GM18508 (cell line): ENCODE results near the gene NAV3.

ENCODE experiments used
- ATAC-seq: cut with Tn5 transposase; IDR thresholded peaks from one replicate; pipeline ENCODE4 v1.9.1; 2021; ENCODE audit warnings: moderate number of reproducible peaks; ENCODE audit not compliant: insufficient read depth, unreplicated experiment

The NAV3 gene

GRCh38 chr12:78035901-78036606 is 205.4 kb downstream of the NAV3 start:
- ATAC-seq = no peak

DNA sequence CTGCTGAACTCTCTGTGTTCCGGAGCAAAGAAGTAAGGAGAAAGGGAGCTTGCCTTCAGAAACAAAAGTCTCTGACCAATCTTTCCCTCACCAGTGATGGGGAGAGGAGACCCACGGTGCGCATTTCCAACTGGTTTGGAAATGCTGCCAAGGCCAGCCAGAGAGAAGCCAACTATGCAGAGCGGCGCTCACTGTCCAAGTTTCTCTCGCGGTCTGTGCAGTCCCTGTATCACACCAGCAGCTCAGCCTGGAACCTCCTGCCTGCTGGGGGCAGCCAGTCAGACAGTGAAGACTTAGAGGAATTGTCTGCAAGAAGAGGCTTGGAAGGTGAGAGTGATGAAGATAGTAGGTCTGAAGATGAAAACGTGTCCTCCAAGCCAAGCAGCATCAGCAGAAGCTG is 206.2 kb downstream of the NAV3 start:
- ATAC-seq = no peak

DNA sequence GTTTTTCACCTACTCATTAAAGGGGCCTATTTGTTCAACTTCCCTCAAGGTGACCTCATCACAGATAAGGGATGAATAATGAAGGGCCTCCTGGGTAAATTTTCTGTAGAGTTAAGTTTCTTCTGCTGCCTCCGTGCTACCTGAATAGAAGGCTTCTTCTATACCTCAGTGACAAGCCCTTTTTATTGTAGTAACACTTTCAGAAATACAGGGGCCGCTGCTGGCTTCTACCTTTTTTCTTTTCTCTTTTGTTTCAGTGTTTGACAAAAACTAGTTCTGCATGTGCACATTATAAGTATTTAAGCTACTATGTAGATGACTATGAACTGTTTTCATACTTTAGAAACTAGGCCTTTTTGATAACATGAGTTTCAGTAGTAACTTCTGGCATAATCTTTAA is 207.0 kb downstream of the NAV3 start:
- ATAC-seq = no peak

GRCh38 chr12:78038541-78038940 is 207.8 kb downstream of the NAV3 start:
- ATAC-seq = no peak

GRCh38 chr12:78038986-78039385 is 208.3 kb downstream of the NAV3 start:
- no peak for ATAC-seq

DNA sequence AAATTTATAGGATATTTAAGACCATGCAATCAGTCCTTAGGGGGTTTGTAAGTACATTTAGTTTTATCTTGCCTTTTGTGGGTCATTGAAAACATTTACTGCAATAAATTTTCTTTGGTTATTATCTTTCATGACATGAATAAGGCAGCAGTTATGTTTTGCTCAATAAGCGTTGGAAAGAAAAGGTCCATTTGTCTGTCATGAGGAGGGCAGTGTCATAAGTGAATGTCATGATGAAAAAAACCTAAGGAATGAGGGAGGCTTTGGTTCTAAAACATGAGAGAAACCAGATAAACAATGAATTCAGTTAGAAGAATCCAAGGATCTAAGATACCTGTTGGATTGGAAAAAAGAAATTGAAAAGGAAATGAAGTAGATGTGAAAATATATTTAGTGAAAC is 209.4 kb downstream of the NAV3 start:
- ATAC-seq = no peak

DNA sequence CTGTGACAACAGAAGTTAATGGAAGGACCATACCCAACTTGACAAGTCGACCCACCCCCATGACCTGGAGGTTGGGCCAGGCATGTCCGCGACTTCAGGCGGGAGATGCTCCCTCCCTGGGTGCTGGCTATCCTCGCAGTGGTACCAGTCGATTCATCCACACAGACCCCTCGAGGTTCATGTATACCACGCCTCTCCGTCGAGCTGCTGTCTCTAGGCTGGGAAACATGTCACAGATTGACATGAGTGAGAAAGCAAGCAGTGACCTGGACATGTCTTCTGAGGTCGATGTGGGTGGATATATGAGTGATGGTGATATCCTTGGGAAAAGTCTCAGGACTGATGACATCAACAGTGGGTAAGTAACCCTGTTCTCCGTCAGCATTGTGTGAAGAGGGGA is 220.1 kb downstream of the NAV3 start:
- no peak for ATAC-seq

GRCh38 chr12:78055545-78055944 is 224.9 kb downstream of the NAV3 start:
- ATAC-seq = no peak

DNA sequence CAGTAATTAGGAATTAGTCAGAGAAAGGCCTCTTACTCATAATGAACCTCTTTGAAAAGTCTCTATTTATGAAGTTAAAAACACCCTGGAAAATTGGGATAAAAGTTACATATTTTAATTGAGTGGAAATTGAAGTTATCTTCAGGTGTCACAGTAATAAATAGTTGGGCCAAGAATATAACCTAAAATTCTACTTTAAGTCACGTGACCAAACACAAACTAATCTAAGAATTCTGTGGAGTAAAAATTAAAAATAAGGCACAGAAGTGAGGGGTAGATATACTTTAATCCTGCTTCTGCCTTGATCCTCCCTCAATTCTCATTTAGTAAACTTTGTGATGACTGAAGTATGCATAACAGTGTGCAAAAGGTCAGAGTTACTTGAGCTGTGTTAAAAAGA is 226.4 kb downstream of the NAV3 start:
- no peak for ATAC-seq

- ATAC-seq = no peak
Measured at GRCh38 chr12:78060186-78060585, 229.5 kb downstream of the NAV3 start.

- ATAC-seq = no peak
Measured at GRCh38 chr12:78062786-78063185, 232.1 kb downstream of the NAV3 start.

- ATAC-seq = no peak
Measured at GRCh38 chr12:78081590-78082314, 251.1 kb downstream of the NAV3 start.

DNA sequence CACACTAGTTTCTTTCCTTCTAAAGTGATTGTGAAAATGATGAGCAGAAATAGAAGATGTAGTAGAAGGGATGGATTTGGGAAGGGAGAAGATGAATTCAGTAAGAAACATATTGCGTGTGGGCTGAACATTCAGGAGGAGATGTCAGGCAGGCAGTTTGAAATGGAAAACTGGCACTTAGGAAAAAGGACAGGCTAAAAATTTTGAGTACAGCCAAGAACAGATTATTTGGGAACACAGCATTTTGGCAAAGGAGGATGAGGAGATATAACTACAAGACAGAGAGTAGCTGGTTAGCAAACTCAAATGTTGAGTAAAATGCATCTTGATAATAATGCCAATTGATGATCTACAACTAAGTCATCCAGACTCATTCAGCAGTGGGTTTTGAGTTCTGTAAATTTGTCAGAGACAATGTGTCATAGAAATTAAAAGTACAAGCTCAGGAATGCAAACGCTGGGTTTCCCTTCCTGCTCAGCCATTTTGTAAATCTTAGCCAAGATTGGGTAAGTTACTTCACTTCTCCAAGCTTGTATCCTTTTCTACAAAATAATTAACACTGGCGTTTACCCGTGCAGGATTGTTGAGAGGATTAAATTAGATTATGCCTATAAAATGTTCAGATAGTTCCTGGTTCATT is 255.0 kb downstream of the NAV3 start:
- ATAC-seq = no peak

GRCh38 chr12:78086553-78087362 is 256.1 kb downstream of the NAV3 start:
- no peak for ATAC-seq

DNA sequence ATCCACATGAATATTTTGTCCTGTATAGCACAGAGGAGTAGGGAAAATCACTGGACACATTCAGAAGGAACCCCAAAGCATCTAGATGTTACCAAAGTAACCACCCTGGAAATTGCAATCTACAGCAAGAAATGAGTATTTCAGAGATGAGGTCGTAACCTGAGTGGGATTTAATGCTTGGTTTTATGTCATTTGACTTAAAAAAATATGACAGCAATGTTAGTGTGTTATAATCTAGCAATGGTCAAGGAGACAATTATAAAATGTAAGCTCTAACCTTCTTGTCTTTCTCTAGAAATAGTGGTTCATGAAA is 256.6 kb downstream of the NAV3 start:
- ATAC-seq = no peak

GRCh38 chr12:78088391-78088832 is 257.7 kb downstream of the NAV3 start:
- ATAC-seq = no peak

DNA sequence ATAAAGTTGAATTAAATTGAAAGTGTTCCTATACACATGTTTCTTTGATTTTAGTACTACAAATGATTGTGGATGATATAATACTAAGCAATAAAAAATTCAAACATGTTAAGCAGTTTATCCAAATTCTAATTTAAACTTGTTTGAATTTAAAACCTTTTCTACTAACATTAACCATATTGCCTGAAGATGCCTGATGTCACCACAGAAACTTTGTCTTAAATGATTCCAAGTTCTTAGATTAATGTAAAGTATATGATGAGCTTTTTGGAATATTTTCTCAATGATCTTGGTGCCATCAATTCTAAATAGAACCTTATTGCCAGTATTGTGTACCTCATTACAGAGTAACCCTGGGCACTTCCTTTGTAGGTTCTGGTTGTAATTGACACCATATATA is 259.6 kb downstream of the NAV3 start:
- ATAC-seq = no peak

DNA sequence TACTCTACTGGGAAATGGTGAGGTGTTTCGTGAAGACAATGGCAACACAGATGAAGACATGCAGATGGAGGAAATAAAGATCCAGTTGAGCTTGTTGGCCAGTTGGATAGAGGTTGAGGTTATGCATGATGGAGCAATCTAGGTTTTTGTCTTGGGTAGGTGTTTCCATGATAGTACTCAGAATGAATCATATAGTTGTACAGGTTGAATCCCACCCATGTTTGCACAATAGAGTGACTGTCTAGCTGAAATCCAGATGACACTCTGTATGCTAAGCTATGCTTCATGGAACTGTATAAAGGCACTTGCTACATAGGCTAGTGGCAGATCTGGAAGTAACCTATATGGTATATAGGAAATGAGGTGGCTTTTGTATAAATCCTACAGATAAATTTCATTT is 264.9 kb downstream of the NAV3 start:
- no peak for ATAC-seq

- ATAC-seq = no peak
Measured at GRCh38 chr12:78096909-78097597, 266.4 kb downstream of the NAV3 start.

GRCh38 chr12:78099806-78100205 is 269.1 kb downstream of the NAV3 start:
- ATAC-seq = no peak
